Activated naive CD4-positive, alpha-beta T cell treated with anti-CD3 and anti-CD28 coated beads, Interleukin-2, amount 50 U/mL, for 72 hours (primary cell): ENCODE results near the gene ANKEF1. TPM values are rescaled to one million over a fixed set of nuclear protein-coding genes. Genes with fewer than 3 reads are reported as not detected.
"Not testable (repeated sequence)": the region's sequence is repeated elsewhere in the genome, so short reads cannot be mapped to it uniquely, and the experiment has no call there.

Experiments
- ATAC-seq, 2 donors: fragments of 150-1000 bp; cut with Tn5 transposase; 2 replicates each; pipeline ENCODE4 v1.10.0; 2021; ENCODE audit warnings: mild to moderate bottlenecking in 2 of 2, moderate library complexity in 2 of 2
- DNase-seq, 2 donors: peaks; one replicate each; pipeline ENCODE4 v3.0.0; 2021 to 2022; ENCODE audit warnings: low spot score in 2 of 2
- H3K27ac Mint-ChIP-seq, 2 donors: one replicate each; pipeline ENCODE4 v1.8.0; 2022; ENCODE audit warnings: mild to moderate bottlenecking in 2 of 2, mixed read lengths in 2 of 2
- H3K36me3 Mint-ChIP-seq, 2 donors: one replicate each; pipeline ENCODE4 v1.8.0; 2022; ENCODE audit warnings: mixed read lengths in 2 of 2
- H3K9me3 Mint-ChIP-seq, 2 donors: one replicate each; pipeline ENCODE4 v1.8.0; 2022; ENCODE audit warnings: mixed read lengths in 2 of 2
- total RNA-seq, 2 donors: library from RNA; stranded (reverse); gene quantifications; one replicate each; pipeline ENCODE4 v1.2.3, GENCODE V29; 2022

The ANKEF1 gene
- total RNA-seq, 2 donors from 2014 or later: 1.0 to 1.8 TPM

DNA sequence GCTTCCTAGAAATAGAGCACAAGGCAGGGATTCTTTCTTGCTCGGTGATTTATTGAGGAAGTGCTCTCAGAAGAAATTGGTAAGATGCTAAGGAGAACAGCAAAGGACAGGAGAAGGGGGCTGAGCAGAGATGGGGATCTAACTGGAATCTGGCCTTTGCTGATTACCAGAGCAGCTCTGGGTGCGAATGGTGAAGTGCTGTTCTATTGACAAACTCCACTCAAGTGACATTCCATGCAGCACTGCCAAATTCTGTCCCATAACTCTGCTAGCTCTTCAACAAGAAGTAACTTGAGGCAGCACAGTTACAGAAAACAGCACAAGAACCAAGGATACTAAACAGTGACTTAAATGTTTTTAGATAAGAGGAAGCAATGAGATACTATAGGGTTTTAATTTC lies 13.8 kb upstream of the ANKEF1 start:
- no peak overlapping the region for H3K27ac Mint-ChIP-seq

DNA sequence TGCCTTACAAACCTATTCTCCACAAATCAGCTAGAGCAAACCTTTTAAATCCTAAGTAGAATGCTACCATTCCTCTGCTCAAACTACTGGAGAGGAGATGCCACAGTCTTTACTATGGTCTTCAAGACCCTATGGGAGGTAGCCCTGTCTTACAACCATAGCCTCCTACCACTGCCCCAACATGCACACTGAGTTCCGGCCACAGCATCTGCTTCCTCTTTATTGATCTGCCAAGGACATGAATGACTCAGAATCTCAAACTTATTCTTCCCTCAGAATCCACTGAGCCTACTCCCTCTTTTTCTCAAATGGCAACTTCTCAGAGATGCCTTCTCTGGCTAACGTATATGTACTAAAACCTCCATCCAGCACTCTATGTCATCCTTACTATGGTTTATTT lies 12.2 kb upstream of the ANKEF1 start:
- H3K36me3 Mint-ChIP-seq: peaks cover 0 to 8% of the 10 kb centered on the region in 2 donors

More for the DNA sequence above, 13.8 kb upstream of the ANKEF1 start:
- DNase-seq (no peak), ATAC-seq (no peak)
- Mint-ChIP-seq H3K9me3 (no peaks in the 10 kb centered on the region), H3K36me3 (peaks cover 0 to 3% of the 10 kb centered on the region in 2 donors)

DNA sequence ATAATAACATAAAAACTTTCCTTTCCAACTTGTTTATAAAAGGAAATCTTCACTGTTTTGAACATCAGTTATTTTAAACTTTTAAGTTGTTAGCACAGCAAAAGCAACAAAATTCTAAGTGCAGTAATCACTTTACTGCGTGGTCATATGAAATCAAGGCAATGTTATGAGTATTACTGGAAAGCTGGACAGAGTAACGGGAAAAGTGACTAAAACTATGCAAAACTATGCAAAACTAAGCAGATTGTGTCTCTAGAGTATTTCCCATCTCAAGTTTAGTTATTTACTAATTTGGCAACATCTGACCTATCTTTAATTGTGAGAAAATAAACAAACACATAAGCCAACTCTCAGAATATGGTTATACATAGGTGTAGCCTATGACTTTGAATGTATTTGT lies 10.9 kb upstream of the ANKEF1 start:
- ATAC-seq: no peak
- Mint-ChIP-seq H3K36me3 (peaks cover 0 to 8% of the 10 kb centered on the region in 2 donors), H3K9me3 (peaks cover 0 to 4% of the 10 kb centered on the region in 2 donors), H3K27ac (no peak overlapping the region)
- no peak for DNase-seq

More for the DNA sequence above, 12.2 kb upstream of the ANKEF1 start:
- peaks cover 0 to 4% of the 10 kb centered on the region in 2 donors for H3K9me3 Mint-ChIP-seq
- no peak overlapping the region for H3K27ac Mint-ChIP-seq
- ATAC-seq (no peak), DNase-seq (no peak)

DNA sequence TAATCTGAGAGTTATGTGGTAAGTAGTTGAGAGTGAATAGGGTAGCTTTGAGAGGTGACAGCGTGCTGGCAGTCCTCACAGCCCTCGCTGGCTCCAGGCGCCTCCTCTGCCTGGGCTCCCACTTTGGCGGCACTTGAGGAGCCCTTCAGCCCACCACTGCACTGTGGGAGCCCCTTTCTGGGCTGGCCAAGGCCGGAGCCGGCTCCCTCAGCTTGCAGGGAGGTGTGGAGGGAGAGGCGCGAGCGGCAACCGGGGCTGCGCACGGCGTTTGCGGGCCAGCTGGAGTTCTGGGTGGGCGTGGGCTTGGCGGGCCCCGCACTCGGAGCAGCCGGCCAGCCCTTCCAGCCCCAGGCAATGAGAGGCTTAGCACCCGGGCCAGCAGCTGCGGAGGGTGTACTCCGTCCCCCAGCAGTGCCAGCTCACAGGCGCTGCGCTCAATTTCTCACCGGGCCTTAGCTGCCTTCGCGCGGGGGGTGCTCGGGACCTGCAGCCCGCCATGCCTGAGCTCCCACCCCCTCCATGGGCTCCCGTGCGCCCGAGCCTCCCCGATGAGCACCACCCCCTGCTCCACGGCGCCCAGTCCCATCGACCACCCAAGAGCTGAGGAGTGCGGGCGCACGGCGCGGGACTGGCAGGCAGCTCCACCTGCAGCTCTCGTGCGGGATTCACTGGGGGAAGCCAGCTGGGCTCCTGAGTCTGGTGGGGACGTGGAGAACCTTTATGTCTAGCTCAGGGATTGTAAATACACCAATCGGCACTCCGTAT lies 3.2 kb upstream of the ANKEF1 start:
- not testable (repeated sequence) for DNase-seq, H3K27ac Mint-ChIP-seq, H3K9me3 Mint-ChIP-seq, H3K36me3 Mint-ChIP-seq, ATAC-seq

DNA sequence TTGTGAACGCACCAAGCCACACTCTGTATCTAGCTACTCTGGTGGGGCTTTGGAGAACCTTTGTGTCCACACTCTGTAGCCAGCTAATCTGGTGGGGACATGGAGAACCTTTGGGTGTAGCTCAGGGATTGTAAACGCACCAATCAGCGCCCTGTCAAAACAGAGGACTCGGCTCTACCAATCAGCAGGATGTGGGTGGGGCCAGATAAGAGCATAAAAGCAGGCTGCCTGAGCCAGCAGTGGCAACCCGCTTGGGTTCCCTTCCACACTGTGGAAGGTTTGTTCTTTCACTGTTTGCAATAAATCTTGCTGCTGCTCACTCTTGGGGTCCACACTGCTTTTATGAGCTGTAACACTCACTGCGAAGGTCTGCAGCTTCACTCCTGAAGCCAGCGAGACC lies 2.5 kb upstream of the ANKEF1 start:
- ATAC-seq, DNase-seq, H3K27ac Mint-ChIP-seq, H3K9me3 Mint-ChIP-seq, H3K36me3 Mint-ChIP-seq: not testable (repeated sequence)

DNA sequence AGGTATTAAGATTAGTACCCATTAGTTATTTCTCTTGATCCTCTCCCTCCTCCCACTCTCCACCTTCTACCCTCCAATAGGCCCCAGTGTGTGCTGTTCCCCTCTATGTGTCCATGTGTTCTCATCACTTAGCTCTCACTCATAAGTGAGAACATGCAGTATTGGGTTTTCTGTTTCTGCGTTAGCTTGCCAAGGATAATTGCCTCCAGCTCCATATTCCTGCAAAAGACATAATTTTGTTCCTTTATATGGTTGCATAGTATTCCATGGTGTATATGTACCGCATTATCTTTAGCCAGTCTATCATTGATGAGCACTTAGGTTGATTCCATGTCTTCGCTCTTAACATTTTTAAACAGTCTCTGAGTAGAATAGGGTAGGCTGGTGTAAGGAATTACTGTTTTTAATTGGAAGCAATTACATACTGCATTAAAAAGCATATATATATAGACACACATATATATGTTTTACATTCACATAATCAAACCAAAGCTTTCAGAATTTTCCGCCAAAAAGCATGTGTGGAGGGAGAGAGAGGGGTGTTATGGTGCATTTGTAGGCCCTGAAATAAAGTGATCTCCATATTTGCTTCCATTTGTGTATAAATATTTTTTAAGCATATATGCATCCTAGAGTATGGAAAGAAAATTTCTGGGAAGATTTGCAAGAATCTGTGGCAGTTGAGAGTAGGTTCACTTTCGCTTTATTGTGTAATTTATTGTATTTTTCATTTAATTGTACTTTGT lies 709 bp upstream of the ANKEF1 start:
- ATAC-seq (no peak), DNase-seq (no peak)
- Mint-ChIP-seq H3K36me3 (no peaks in the 10 kb centered on the region), H3K9me3 (no peaks in the 10 kb centered on the region), H3K27ac (no peak overlapping the region)

DNA sequence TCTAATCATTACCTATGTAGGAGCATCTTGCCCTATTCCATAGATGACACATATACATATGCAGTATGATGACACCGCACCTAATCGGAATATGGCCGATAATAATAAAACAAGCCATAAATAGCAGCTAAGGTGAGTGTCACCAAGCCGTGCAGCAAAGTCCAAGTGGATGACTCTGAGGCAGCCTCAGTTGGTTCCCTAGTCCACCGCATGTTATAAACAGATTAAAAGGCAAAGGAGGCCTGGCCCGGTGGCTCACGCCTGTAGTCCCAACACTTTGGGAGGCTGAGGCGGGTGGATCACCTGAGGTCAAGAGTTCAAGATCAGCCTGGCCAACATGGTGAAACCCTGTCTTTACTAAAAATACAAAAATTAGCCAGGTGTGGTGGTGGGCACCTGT lies 1.5 kb downstream of the ANKEF1 start:
- not testable (repeated sequence) for H3K9me3 Mint-ChIP-seq, H3K36me3 Mint-ChIP-seq, DNase-seq, ATAC-seq, H3K27ac Mint-ChIP-seq

DNA sequence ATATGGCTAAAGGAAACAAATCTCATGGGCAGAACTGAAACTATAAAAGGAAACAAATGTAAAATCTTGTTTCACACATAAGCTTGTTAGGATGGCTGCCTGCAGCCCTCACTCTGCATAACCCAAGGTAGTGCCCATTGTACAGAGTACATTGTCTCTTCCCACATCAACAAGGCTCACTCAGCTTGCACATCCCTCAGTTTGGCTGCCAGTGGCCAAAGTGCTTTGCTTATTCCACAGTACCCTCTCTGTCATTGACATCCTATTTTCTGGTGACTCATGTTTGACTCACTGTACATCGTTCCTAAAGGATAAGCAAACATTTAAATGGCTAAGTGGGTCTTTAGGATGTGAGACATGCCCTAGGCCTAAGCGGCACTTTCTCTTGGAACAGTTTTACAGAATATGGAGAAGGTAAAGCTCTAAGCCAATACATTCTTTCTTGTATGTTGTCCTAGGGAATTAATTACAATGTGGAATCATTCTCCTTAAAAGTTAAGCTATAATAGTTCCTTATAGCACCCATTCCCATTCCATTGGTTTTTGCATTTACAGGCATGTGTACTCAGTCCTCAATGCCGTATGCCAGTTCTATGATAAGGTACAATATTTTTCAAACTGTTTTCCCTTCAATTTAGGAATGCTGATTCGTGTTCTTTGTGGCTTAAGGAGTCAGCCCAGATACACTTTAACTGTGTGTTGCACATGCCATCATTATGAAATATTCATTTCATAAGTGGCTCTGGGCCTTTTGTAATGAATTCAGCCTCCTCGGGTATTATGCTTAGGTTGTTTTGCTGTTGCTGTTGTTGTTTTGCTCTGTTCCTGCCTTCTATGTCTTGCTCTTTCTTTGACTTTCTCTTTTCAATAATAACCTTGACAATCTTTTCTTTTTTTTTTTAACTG lies 5.5 kb downstream of the ANKEF1 start:
- no peaks in the 10 kb centered on the region for H3K36me3 Mint-ChIP-seq
- H3K9me3 Mint-ChIP-seq: no peaks in the 10 kb centered on the region
- DNase-seq (no peak), ATAC-seq (no peak)
- no peak overlapping the region for H3K27ac Mint-ChIP-seq

DNA sequence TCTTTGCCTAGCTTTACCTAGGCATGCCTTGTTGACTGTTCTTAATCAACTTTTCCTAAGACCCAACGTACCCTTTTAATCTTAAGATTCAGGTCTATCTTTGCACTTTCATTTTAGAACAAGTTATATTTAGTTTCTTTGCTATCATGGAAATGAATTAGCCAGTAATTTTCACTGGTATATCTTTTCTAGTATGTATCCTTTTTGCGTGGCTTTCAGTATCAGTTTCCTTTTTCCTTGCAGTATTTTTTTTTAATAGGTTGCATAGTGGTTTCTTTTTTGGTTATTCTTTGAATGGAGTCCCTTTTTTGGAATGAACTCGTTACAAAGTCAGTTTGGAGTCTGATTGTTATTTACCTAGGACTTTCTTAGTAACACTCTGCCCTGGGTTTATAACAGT lies 7.3 kb downstream of the ANKEF1 start:
- DNase-seq: no peak
- Mint-ChIP-seq H3K9me3 (no peaks in the 10 kb centered on the region), H3K27ac (no peak overlapping the region), H3K36me3 (no peaks in the 10 kb centered on the region)
- no peak for ATAC-seq

DNA sequence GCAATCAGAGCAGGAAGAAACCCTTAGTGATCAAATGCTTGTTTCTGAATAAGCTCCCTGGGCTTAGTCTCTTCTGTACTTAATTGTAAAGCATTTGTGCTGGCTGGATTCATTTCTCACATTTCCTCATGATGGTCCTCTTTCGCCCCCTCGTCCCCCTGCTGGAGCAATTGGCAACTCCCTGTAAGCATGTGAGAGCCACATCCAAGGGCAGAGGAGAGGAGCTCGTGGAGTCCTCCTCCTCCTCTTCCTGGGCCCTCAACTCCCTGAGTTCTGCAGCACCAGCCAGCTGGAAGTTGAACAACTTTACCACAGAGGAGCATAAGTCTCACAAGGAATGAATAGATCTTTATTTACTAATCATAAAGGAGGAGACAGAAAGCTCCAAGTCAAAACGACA lies 12.6 kb downstream of the ANKEF1 start:
- DNase-seq (no peak), ATAC-seq (no peak)
- H3K36me3 Mint-ChIP-seq: no peaks in the 10 kb centered on the region
- H3K27ac Mint-ChIP-seq: no peak overlapping the region
- no peaks in the 10 kb centered on the region for H3K9me3 Mint-ChIP-seq

DNA sequence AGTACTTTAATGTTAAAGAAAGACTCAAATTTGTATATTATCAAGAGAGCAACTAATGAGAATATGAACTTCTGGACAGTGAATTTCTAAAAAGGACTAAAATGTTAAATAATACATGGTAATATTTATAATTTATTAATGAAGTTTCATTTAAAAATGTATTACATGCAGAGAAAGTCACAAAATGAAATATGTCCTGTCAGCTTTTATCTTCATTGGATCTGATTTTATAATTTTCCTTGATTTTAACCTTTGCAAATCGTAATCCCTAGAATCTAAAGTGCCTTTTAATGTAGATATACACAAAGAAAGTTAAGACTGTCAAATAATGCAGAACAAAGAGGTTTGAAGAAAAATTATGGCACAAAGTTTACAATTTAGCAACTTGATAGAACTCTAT lies 16.4 kb downstream of the ANKEF1 start:
- Mint-ChIP-seq H3K27ac (no peak overlapping the region), H3K36me3 (peaks cover 0 to 4% of the 10 kb centered on the region in 2 donors), H3K9me3 (no peaks in the 10 kb centered on the region)
- ATAC-seq: no peak
- DNase-seq: no peak

DNA sequence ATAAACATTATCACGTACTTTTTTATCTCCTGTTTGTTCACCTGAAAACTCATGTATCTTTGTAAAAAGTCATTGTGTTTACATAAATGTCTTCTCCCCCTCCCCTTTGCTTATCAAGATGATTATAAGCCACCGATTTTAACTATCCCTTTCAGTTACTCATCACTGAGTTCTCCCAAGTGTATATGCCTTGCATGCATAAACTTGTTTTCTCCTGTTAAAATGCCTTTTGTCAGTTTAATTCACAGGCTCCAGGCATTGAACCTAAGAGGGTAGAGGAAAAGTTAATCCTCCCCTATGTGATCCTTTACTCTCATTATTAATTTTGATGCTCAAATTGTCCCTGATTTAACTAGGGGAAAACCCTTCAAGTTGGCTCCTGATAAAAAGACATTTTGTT lies 24.2 kb downstream of the ANKEF1 start:
- Mint-ChIP-seq H3K36me3 (peaks cover 0 to 9% of the 10 kb centered on the region in 2 donors), H3K27ac (no peak overlapping the region), H3K9me3 (no peaks in the 10 kb centered on the region)
- no peak for ATAC-seq
- no peak for DNase-seq

DNA sequence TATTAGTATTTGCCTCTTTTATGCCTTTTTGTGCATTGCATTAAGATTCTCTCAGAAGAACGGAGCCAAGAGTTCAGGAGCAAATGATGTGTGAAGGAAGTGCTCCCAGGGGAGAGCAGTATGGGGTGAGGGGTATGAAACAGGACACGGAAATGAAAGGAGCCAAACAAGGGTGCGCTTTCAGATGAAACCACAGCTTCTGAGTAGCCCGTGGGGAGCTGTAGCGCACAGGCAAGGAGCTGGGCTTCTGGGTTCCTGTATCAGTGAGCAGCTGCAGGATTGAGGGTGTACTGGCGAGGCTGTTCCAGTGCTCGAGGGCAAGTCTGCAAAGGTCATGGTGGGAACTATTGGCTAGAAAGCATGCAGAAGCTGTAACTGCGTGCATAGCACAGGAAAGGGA lies 25.4 kb downstream of the ANKEF1 start:
- Mint-ChIP-seq H3K9me3 (peaks cover 0 to 3% of the 10 kb centered on the region in 2 donors), H3K36me3 (peaks cover 0 to 9% of the 10 kb centered on the region in 2 donors), H3K27ac (no peak overlapping the region)
- DNase-seq (no peak), ATAC-seq (no peak)

DNA sequence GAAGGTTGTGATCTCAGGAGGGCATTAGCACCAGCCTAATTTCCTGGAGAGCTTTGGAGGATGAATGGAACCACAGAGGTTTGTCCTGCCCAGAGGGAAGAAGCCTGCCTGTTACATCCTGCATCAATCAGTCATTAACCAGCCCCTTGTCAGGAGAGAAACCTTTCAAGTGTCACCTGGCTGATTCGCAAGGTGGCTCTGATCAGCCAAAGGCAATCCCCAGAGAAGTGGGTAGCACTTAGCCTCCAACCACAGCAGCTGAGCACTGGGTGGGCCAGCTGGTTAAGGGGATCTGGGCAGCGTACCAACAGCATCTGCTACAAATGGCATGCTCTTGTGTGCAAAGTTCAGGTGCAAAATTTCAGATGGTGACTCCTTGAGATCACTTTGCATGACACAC lies 26.9 kb downstream of the ANKEF1 start:
- H3K36me3 Mint-ChIP-seq: peaks cover 0 to 9% of the 10 kb centered on the region in 2 donors
- DNase-seq (no peak), ATAC-seq (no peak)
- peaks cover 0 to 6% of the 10 kb centered on the region in 2 donors for H3K9me3 Mint-ChIP-seq
- H3K27ac Mint-ChIP-seq: no peak overlapping the region

DNA sequence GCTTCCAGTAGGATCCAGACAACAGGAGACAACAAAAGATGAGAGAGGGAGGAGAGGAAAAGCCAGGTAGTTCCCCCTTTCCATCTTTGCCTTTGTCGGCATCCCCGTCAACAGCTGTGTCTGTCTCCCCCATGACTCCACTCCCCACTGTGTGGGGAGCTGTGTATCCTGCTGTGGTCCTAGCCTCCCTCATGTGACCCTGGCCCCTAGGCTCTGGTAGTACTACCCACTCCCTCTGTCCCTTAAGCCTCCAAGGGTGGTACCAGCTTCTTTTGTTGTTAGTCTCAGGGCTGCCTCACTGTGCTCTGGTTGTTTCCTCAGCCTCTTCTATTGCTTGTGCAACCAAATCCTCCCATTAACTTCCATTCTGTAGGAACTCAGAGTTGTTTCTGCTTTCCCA lies 28.7 kb downstream of the ANKEF1 start:
- ATAC-seq (no peak), DNase-seq (no peak)
- peaks cover 3 to 6% of the 10 kb centered on the region in 2 donors for H3K9me3 Mint-ChIP-seq
- H3K27ac Mint-ChIP-seq: no peak overlapping the region
- H3K36me3 Mint-ChIP-seq: no peaks in the 10 kb centered on the region

DNA sequence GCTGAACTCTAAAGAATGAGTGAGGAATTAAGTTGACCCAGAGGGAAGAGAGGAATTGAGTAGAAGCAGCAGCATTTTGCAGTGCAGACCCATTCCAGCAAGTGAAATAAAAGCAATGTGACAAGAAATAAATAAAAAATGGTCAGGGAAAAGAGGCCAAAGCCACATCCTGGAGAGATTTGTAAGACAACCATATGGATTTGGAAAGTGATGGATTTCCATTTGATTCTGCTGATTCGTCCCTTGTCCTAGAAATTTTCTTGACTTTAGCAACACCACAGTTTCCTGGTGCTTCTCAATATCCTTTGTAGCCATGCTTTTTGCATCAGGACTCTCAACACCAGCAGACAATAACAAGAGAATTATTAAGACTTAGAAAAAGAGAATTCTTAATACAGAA lies 29.8 kb downstream of the ANKEF1 start:
- no peak for DNase-seq
- ATAC-seq: no peak
- no peak overlapping the region for H3K27ac Mint-ChIP-seq
- peaks cover 3 to 6% of the 10 kb centered on the region in 2 donors for H3K9me3 Mint-ChIP-seq
- H3K36me3 Mint-ChIP-seq: no peaks in the 10 kb centered on the region
